22Rv1 (cell line): ENCODE results near the gene TMEM154.

Experiments
- H3K27ac ChIP-seq: fragments of 450-650 bp; 2 replicates; pipeline ENCODE4 v1.5.1; 2017
- ZFX ChIP-seq: fragments of 450-650 bp; IDR thresholded peaks from 2 replicates; pipeline ENCODE4 v1.6.1; 2017; ENCODE audit warnings: antibody characterized with exemption, borderline replicate concordance
- TF ChIP-seq, protein P1 (sequence below): fragments of 450-650 bp; IDR thresholded peaks from 2 replicates; pipeline ENCODE4 v1.5.1; 2017; ENCODE audit warnings: mild to moderate bottlenecking

The TMEM154 gene

DNA sequence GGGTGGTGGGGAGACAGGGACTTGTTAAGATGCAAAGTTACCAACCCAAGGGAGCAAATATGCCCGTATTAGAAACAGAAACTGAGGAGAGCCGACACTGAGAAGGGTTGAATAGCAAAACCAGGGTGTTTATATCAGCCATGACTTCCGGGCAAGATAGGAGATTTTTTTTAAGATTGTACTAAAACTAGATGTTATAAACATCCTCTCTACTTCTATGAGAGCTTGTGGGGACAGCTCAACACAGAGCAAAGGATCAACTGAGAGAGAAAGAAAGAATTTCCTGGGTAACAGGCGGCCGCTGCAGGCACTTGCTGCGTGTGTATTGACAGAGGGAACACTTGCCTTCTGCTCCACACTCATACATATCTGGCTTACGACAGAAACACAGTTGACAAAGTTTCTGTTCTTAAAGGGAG lies 94.8 kb downstream of the TMEM154 start:
- TF ChIP-seq, protein P1, sequence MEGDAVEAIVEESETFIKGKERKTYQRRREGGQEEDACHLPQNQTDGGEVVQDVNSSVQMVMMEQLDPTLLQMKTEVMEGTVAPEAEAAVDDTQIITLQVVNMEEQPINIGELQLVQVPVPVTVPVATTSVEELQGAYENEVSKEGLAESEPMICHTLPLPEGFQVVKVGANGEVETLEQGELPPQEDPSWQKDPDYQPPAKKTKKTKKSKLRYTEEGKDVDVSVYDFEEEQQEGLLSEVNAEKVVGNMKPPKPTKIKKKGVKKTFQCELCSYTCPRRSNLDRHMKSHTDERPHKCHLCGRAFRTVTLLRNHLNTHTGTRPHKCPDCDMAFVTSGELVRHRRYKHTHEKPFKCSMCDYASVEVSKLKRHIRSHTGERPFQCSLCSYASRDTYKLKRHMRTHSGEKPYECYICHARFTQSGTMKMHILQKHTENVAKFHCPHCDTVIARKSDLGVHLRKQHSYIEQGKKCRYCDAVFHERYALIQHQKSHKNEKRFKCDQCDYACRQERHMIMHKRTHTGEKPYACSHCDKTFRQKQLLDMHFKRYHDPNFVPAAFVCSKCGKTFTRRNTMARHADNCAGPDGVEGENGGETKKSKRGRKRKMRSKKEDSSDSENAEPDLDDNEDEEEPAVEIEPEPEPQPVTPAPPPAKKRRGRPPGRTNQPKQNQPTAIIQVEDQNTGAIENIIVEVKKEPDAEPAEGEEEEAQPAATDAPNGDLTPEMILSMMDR, result no peak

DNA sequence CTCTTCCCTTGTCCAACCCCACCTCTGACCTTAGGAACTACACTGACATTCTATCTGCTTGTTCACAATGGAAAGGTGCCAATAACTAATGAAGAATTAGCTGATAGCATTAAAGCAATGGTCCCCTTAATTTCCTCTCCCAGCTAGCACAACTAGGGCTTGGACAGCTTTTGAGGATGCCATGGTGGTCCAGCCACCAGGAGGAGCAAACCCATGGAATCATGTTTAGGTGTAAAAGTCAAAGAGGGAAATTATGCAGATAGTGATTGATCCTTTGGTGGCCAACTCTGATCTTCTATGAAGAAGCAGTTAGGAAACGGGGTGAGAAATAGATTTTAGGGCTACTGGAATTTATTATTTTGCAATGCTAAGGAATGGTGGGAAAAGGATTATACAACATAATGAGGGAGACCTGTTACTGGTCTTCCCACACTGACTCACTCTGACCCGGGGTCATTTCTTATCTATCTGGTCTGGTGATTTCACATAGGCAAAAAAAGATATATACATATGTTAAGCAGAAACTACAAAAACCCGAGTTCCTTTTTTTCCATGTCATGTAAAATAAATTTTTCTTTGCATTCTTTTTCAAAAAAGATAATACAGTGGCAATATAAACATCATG lies 98.1 kb downstream of the TMEM154 start:
- H3K27ac ChIP-seq, result no peak overlapping the region
- TF ChIP-seq ZFX, result no peak
- TF ChIP-seq, protein P1, result no peak

More for the DNA sequence above, 94.8 kb downstream of the TMEM154 start:
- H3K27ac ChIP-seq, result no peak overlapping the region

DNA sequence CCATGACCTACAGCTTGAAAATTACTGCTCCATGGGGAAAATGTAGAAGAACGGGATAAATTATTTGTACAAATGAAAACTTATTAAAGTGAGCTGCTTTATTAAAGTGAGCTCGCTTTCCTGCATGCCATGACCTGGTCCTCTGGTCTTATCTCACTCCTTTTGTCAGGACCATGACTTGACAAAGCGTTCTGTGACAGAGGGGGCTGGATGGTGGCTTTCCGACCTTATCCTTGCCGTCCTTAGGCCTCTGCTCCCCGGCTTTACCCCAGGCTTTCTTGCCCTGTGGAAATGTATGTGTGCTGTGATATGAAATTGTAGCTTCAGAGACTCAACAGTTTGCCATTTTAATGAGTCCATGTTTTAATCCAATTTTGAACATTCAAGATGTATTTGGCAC lies 99.9 kb downstream of the TMEM154 start:
- H3K27ac ChIP-seq, result no peak overlapping the region
- no peak for TF ChIP-seq ZFX
- TF ChIP-seq, protein P1, result no peak

DNA sequence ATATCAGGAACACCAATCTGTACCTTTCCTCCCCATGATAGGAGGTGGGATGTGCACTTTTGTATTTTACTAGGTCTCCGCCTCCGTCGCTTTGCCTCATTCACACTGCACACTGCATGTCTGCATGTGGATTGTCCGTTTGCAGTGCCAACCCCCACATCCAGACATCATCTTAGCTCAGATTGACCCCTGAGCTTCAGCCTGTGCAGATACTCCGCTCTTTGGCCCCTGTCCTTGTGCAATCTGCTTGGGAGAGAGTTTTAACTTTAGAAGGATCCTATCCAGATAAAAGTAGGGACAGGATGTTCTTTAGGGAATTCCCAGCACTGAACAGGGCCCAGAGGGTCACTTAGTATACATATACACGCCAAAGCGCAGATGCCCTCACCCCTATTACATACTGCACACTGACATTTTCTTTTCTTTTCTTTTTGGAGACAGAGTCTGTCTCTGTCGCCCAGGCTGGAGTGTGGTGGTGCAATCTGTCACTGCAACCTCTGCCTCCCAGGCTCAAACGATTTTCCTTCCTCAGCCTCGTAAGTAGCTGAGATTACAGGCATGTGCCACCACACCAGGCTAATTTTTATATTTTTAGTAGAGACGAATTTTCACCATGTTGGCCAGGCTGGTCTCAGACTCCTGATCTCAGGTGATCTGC lies 100.6 kb downstream of the TMEM154 start:
- TF ChIP-seq, protein P1, result no peak
- no peak for TF ChIP-seq ZFX
- H3K27ac ChIP-seq, result no peak overlapping the region

DNA sequence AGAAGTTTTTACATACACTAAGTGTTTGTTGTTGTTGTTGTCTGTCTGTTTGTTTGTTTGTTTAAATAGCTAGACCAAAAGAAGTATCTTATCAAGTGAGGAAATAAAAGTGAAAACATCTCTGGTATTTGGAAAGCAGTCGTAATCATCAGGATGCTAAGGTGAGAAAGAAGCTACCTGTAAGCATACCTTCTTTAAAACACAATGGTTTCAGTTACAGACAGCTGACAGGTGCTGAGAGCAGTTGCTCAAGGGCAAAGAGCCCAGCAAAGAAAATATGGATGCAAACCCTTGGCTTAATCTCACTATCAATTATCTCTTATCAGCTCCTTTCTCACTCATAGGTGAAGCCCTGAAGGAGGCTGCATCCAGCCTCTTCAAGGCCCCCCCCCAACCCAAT lies 101.1 kb downstream of the TMEM154 start:
- TF ChIP-seq, protein P1, result no peak
- no peak for TF ChIP-seq ZFX
- no peak overlapping the region for H3K27ac ChIP-seq

DNA sequence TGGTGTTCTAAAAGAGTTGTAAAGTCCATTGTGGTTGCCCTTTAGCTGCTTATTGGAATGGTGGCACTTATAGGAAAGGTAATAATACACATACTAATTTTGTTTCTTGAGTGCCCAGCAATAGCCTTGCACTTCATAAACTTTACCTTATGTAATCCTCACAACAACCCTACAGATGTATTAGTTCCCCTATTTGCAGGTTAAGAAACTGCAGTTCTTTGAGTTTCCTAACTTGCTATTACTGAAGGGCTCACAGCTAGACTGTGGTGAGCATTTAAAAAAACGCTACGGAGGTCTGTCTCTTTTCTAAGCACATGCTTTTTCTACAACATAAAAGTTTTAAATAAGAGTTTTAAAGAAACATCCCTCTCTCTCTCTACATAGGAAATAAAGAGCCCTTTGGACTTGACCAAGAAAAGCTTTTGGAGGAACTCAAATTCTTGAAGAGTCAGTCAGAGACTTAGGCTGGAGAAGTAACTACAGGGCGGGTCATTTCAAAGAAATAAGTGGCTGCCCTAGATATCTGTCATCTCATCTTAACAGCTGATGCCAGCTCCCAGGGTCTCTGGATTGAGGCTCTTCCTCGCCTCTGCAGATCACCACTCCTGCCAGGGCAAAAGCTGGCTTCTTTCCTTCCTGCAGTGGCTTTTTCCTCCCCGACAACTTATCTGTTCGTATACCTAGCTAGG lies 101.9 kb downstream of the TMEM154 start:
- H3K27ac ChIP-seq, result no peak overlapping the region
- TF ChIP-seq ZFX, result no peak
- TF ChIP-seq, protein P1, result no peak

DNA sequence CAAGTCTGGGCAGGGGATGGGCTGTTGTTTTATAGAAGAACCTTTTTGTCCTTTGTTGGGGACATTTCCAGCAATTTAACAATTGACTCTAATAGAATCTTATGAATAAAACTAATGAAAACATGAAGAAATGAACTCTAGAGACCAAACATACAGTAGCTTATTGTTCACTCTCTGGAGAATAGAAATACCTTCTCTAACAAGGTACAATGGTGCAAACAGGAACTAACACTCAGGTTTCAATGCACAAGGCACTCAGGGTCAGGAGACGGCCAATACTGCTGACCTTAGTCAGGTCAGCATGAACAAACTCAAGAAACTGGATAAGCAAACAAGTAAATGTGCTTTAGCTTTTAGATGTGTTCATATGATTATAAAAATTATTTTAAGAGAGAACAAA lies 104.3 kb downstream of the TMEM154 start:
- no peak overlapping the region for H3K27ac ChIP-seq
- no peak for TF ChIP-seq ZFX
- TF ChIP-seq, protein P1, result no peak
